Ovary (tissue), 3 donors: ENCODE measurements around the gene SOX6.

ENCODE experiments used
- CTCF ChIP-seq, 3 donors: fragments of 450-650 bp in 2 of 3; fragments of 200-600 bp in 1 of 3; IDR thresholded peaks; one replicate each; pipeline versions ENCODE4 v1.5.1 to v1.8.0; 2016 to 2022; ENCODE audit warnings: antibody characterized with exemption in 3 of 3, mild to moderate bottlenecking in 1 of 3
- EP300 ChIP-seq: sonication (generic); formaldehyde crosslinking; IDR thresholded peaks from one replicate; pipeline ENCODE4 v1.6.1; 2017; ENCODE audit warnings: antibody characterized with exemption
- POLR2A ChIP-seq: fragments of 450-650 bp; IDR thresholded peaks from one replicate; pipeline ENCODE4 v1.6.1; 2017; ENCODE audit warnings: antibody characterized with exemption, mild to moderate bottlenecking, moderate library complexity
- donor health status: DM: no; HTN: no; CAD: no.

- TF ChIP-seq EP300 (no peak), CTCF (IDR thresholded peaks at IDR 0.05) (no peak), POLR2A (no peak)
Measured at GRCh38 chr11:16377746-16378145, 21.4 kb upstream of the SOX6 start.
